ENCODE results near the gene ARAP2. TPM values are rescaled to one million over a fixed set of nuclear protein-coding genes. Genes with fewer than 3 reads are reported as not detected.

Gene ARAP2
- total and polyA plus RNA-seq, 2 donors (not counting 3 experiments of a cell fraction or from before 2014, with no cell fraction given): not detected

DNA sequence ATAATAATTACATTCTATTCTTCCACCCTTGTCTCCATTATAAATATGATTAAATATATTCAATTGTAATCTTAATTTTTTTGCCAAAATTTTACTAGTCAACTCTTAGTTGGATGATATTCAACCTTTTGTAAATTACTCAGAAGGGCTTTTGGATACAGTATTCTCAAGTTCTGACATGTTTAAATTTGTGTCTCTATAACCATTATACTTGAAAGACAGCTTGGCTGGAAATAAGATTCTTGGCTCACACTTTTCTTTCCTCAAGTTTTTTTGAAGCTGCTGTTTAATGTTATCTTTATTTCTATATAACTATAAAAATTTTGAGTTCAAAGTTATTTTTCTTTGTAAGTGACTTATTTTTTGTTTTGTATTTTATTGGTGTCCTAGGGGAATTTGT lies 214.4 kb downstream of the ARAP2 start:
- no peak for TF ChIP-seq EZH2 (IDR thresholded peaks at IDR 0.05; ENCODE audit: borderline replicate concordance, low read depth, low read length, severe bottlenecking)
- Histone ChIP-seq H3K9me1 (replicated peaks; ENCODE audit: control insufficient read depth, extremely low read depth, insufficient read depth, low read length) (no peaks in the 10 kb centered on the region), H2AFZ (ENCODE audit: low read depth, low read length) (no peak overlapping the region), H3K36me3 (ENCODE audit: control insufficient read depth in 2 of 2, extremely low read depth in 1 of 2, insufficient read depth in 2 of 2, low read length in 2 of 2) (no peaks in the 10 kb centered on the region), H3K4me3 (replicated peaks in 1 of 3; ENCODE audit: insufficient read depth in 1 of 3, low read depth in 1 of 3, low read length in 3 of 3) (no peak overlapping the region), H3K9ac (replicated peaks; ENCODE audit: extremely low read depth, insufficient read depth, low read length) (no peak overlapping the region), H3K4me2 (ENCODE audit: insufficient read depth, low read length) (no peak overlapping the region), H3K27ac (ENCODE audit: insufficient read depth, low read depth, low read length) (no peak overlapping the region), H3K4me1 (ENCODE audit: control insufficient read depth, extremely low read depth, insufficient read depth, low read length) (no peaks in the 10 kb centered on the region), H3K27me3 (ENCODE audit: control insufficient read depth in 2 of 2, insufficient read depth in 2 of 2, low read length in 2 of 2) (no peaks in the 10 kb centered on the region), H3K79me2 (ENCODE audit: control insufficient read depth, insufficient read depth, low read length) (no peaks in the 10 kb centered on the region), H3K9me3 (replicated peaks; ENCODE audit: control insufficient read depth, insufficient read depth, low read length) (no peaks in the 10 kb centered on the region), H4K20me1 (replicated peaks; ENCODE audit: control insufficient read depth, extremely low read depth, insufficient read depth, low read length) (no peaks in the 10 kb centered on the region)
- FAIRE-seq (no peak), DNase-seq (ENCODE audit: low read depth, low spot score) (no peak)
- POLR2A ChIA-PET: no interaction called here
- BruUV-seq (replicated peaks): no TSS peak
- CTCF ChIA-PET: no interaction called here
- dilution Hi-C loops (cut with MboI; ENCODE audit: extremely low pct_ligation_motif_present, low sequenced_read_pairs): no loop called here
- intact Hi-C loops (cut with micrococcal nuclease): no loop called here

DNA sequence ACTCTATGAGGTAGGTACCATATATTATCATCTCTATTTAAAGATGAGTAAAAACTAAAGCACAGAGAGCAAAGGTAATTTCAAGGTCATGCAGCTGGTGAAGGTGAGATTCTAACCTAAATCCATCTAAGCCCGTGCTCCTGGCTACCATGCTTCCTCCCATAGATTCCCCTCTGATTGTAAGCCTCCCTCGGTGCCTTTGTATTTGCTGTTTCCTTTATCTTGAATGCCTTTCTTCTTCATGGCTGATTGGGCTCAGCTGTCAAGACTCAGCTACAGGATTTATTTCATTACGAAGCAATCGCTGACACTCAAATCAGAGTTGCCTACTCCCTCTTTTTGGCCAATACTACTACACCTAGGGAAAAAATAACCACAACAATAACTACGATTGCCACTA lies 217.1 kb downstream of the ARAP2 start:
- H2AFZ ChIP-seq (ENCODE audit: low read depth, low read length): no peak overlapping the region
- no peaks in the 10 kb centered on the region for H3K9me1 ChIP-seq (replicated peaks; ENCODE audit: control insufficient read depth, extremely low read depth, insufficient read depth, low read length)
- dilution Hi-C loops (cut with MboI; ENCODE audit: extremely low pct_ligation_motif_present, low sequenced_read_pairs): no loop called here
- CTCF ChIA-PET: no interaction called here
- no TSS peak for BruUV-seq (replicated peaks)
- H3K27me3 ChIP-seq (ENCODE audit: control insufficient read depth in 2 of 2, insufficient read depth in 2 of 2, low read length in 2 of 2): no peaks in the 10 kb centered on the region
- H3K79me2 ChIP-seq (ENCODE audit: control insufficient read depth, insufficient read depth, low read length): no peaks in the 10 kb centered on the region
- H3K36me3 ChIP-seq (ENCODE audit: control insufficient read depth in 2 of 2, extremely low read depth in 1 of 2, insufficient read depth in 2 of 2, low read length in 2 of 2): no peaks in the 10 kb centered on the region
- H3K9me3 ChIP-seq (replicated peaks; ENCODE audit: control insufficient read depth, insufficient read depth, low read length): no peaks in the 10 kb centered on the region
- no peak overlapping the region for H3K4me2 ChIP-seq (ENCODE audit: insufficient read depth, low read length)
- intact Hi-C loops (cut with micrococcal nuclease): no loop called here
- DNase-seq (ENCODE audit: low read depth, low spot score) (no peak), FAIRE-seq (no peak)
- TF ChIP-seq FOS (IDR thresholded peaks at IDR 0.05; ENCODE audit: borderline replicate concordance, insufficient read depth, low read length): no peak
- TF ChIP-seq, protein P1, sequence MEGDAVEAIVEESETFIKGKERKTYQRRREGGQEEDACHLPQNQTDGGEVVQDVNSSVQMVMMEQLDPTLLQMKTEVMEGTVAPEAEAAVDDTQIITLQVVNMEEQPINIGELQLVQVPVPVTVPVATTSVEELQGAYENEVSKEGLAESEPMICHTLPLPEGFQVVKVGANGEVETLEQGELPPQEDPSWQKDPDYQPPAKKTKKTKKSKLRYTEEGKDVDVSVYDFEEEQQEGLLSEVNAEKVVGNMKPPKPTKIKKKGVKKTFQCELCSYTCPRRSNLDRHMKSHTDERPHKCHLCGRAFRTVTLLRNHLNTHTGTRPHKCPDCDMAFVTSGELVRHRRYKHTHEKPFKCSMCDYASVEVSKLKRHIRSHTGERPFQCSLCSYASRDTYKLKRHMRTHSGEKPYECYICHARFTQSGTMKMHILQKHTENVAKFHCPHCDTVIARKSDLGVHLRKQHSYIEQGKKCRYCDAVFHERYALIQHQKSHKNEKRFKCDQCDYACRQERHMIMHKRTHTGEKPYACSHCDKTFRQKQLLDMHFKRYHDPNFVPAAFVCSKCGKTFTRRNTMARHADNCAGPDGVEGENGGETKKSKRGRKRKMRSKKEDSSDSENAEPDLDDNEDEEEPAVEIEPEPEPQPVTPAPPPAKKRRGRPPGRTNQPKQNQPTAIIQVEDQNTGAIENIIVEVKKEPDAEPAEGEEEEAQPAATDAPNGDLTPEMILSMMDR (IDR thresholded peaks at IDR 0.05; ENCODE audit: extremely low read depth in 1 of 2, insufficient read depth in 1 of 2, low read depth in 1 of 2, low read length in 2 of 2): no peak
- no peak for TF ChIP-seq GATA2 (IDR thresholded peaks at IDR 0.05; ENCODE audit: insufficient read depth, insufficient read length, low read depth, low read length)
- H3K27ac ChIP-seq (ENCODE audit: insufficient read depth, low read depth, low read length): no peak overlapping the region
- POLR2A ChIA-PET: no interaction called here
- no peak overlapping the region for H3K9ac ChIP-seq (replicated peaks; ENCODE audit: extremely low read depth, insufficient read depth, low read length)
- no peaks in the 10 kb centered on the region for H4K20me1 ChIP-seq (replicated peaks; ENCODE audit: control insufficient read depth, extremely low read depth, insufficient read depth, low read length)
- no peaks in the 10 kb centered on the region for H3K4me1 ChIP-seq (ENCODE audit: control insufficient read depth, extremely low read depth, insufficient read depth, low read length)
- no peak overlapping the region for H3K4me3 ChIP-seq (replicated peaks in 1 of 3; ENCODE audit: insufficient read depth in 1 of 3, low read depth in 1 of 3, low read length in 3 of 3)

Measured in endothelial cell of umbilical vein (primary cell).